ENCODE measurements around the gene MTIF2.
"Not testable (repeated sequence)": the region's sequence is repeated elsewhere in the genome, so short reads cannot be mapped to it uniquely, and the experiment has no call there.

Gene MTIF2, protein sequence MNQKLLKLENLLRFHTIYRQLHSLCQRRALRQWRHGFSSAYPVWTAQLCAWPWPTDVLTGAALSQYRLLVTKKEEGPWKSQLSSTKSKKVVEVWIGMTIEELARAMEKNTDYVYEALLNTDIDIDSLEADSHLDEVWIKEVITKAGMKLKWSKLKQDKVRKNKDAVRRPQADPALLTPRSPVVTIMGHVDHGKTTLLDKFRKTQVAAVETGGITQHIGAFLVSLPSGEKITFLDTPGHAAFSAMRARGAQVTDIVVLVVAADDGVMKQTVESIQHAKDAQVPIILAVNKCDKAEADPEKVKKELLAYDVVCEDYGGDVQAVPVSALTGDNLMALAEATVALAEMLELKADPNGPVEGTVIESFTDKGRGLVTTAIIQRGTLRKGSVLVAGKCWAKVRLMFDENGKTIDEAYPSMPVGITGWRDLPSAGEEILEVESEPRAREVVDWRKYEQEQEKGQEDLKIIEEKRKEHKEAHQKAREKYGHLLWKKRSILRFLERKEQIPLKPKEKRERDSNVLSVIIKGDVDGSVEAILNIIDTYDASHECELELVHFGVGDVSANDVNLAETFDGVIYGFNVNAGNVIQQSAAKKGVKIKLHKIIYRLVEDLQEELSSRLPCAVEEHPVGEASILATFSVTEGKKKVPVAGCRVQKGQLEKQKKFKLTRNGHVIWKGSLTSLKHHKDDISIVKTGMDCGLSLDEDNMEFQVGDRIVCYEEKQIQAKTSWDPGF

DNA sequence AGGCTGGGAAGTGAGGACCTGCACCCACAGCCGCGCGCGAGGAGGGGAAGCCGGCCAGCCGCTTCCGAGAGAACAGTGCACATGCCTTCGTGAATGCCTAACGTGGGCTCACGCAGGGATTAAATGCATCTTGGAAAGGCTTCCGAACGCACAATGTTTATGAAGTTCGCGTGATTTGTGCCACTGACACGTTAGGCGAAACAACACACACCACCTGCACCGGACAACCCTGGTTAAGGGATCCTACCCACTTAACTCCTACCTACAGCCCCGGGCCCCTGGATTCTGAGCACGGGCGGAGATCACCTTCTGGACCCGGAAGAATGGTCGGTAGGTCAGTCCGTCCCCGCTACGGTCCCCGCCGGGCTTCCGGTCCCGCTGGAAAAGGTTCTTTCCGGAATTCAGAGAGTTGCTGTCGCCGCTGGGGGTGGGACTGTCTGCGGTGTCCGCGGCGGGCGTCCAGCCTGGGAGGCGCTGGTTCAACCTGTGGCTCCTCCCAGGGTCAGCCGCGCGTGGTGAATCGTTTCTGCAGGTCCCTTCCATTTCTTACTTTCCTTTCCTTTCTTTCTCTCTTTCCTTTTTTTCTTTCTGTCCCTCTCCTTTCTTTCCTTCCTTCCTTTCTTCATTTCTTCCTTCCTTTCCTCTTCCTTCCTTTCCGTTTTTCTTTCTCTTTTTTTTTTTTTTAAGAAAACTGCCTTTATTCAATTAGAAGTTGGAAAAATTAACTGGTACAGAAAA lies at the start of gene MTIF2:
MTIF2 (minus strand) TSS at position 325 of the 738 bp plus-strand sequence. CDS start 5,373 bp downstream, outside the sequence.
- peak; percentile 74 for DNase-seq

DNA sequence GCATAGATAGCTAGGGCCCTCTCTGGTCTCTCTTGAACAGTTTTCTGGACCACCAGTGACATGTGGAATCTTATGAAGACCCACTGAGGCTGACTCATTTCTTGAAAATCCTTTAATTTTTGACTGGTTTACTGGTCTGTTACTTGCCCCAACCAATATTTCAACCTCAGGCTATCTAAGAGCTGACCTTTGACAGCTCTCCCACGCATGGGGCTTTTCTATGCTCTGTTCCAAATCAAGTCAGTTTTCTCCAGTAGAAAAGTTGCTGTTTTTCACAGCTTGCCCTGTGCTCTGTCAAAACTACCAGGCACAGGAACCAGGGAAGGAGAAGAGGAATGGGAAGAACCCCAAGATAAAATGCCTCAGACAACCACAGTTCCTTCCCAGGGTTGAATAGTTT lies 46.0 kb upstream of the MTIF2 start:
- DNase-seq, result no peak

DNA sequence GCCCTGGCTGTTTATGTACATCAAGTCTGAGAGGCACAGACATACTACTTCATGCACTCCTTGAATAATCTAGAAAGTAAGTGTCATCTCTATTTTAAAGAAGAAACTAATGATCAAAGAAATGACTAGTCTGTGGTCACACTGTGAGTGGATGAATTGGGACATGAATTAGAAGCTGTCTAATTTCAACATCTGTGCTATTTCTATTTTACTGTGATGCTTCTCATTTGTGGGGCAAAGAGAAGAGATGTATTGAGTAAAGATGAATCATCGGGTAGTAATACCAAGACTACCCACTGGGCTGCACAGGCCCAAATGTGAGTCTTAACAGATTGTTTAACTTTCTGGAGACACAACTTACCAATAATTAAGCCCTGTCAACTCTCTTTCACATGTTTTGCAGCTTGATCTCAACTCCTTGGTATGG lies 42.4 kb upstream of the MTIF2 start:
- no peak for DNase-seq

DNA sequence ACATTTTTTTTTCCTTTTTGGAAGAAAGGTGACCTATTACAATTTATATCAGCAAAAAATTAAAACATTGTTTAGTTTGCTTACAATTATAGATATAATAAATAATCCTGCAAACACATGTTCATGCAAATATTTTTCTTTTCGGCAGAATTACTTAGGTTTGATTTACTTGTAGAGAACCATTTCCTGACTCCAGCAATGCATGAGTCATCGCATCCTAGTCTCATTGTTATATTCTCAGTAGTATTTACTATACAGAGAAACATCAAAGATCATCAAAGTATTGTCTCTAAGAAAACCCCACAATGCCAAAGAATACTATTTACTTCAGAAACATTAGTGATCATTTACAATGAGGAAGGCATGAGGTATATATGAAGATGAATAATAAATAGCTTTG lies 40.4 kb upstream of the MTIF2 start:
- no peak for DNase-seq

DNA sequence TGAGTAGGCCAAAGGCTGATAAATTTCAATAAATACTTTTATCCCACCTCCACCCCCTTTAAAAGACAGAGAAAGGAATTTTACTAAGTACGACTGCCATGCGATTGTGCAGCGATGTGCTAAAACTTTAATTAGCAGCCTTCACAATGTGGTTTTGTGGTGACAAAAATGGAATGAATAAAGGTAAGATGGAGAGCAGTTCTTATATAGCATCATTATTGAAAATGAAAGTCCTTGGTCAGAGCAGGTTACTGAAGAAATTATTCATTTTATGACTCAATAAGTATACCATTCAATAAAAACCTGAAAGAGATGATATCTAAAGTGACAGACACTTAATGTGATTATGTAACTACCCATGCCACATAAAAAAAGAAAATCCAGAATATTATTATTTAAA lies 33.2 kb upstream of the MTIF2 start:
- DNase-seq, result no peak

DNA sequence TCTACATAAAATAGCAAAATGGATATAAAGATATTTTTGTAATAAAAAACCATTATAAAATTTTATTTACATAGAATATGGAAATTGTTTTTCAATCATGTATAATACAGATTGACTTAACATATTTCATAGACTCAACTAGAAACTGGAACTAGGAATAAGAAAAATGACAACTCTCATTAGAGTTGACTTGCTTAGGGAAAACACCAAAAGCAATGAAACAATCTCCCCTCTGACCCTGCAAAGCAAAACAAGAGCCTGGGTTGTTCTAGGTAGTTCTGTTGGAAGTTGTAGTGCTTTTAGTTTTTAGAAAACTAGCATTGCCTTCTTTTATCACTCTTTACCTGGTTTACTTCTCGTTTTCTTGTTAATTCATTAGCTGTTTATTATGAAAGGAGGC lies 32.2 kb upstream of the MTIF2 start:
- no peak for DNase-seq

DNA sequence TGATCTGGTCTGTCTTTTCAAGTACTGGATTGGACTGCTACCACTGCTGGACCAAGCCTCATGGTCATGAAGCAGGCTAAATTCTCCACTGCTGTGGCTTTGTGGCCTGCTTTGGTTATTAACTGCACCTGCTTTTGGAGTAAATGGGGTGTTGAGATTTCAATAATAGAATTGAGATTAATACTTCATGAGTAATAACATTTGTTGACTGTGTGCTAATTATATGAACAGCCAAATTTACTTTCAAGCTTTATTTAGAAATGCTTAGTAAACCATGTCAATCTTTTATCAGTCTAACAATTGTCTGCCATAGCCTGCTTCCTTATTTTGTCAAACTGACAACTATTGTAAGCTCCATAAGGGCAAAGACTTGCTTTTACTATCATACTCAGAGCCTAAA lies 27.4 kb upstream of the MTIF2 start:
- DNase-seq, result no peak

DNA sequence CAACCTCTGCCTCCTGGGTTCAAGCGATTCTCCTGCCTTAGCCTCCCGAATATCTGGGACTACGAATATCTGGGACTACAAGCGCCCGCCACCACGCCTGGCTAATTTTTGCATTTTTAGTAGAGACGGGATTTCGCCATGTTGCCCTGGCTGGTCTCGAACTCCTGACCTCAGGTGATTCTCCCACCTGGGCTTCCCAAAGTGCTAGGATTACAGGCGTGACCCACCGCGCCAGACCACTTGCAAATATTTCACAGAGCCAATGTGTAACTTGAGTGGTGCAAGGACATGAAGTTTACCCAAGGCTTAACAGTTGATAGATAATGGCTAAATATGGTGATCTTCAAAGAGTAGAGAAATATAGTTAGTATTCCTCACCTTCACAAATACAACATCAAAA lies 14.1 kb upstream of the MTIF2 start:
- DNase-seq, result no peak

DNA sequence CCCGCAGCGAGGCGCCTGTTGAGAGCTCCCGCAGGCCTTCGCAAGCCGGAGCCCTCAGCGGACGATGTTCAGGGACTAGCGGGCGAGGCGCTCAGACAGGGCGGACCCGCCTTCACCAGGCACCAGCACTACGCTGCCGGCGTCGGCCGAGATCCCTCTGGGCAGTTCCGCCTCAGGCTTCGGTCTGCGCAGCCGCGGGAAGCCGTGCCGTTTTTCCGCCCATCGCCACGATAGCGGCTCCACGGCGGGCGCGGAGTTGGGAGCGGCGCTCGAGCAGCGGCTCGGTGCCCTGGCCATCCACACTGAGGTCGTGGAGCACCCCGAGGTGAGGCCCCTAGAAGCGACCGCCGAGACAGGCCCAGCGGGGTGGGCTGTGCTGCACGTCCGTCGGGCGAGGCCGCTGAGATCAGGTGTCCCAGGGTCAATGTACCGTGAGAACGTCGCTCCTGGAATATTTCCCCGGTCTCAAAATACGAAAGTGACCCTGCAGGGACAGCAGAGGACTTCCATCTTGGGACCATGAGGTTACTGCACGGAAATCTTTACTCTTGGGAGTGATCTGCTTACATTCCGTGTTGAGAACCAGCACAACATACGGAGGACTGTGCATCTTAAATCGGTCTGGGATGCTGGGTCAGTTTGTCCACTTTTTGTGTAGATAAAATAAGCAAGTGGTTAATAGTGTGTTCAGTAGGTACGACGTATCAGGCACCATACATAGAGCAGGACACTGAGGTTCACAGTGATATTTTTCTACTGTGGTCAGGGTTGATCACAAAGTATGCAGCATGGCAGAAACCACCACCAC lies 13.3 kb upstream of the MTIF2 start:
- DNase-seq, result no peak

DNA sequence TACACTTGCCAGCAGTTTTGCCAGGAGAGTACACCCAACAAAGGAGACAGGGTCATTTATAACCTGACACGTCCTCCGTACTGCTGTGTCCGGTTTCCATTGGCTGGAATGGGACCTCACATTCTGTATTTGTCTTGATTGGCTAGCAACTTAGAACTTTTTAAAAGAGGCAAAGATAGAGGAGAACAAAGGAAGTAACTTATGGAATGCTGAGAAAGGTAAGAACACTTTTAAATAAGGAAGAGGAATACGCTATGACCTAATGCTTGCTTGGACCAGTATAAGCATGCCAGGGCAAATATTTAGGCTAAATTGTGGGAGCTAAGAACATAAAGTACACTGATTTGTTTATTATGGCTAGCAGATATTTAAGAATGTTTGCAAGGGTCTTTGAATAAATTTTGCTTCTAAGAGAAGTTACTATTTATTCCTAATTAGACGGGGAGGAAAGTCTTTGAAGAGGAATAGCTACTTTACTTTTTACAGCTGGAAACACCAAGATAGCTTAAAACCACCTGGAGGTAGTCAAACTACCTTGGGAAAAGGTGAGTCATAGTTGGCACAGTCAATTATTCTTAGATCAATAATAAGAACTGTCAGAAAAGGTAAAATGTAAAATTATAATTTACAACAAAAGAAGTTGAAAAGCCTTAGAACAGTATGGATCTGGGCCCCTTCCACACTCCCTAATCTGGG lies 12.0 kb upstream of the MTIF2 start:
- not testable (repeated sequence) for DNase-seq

DNA sequence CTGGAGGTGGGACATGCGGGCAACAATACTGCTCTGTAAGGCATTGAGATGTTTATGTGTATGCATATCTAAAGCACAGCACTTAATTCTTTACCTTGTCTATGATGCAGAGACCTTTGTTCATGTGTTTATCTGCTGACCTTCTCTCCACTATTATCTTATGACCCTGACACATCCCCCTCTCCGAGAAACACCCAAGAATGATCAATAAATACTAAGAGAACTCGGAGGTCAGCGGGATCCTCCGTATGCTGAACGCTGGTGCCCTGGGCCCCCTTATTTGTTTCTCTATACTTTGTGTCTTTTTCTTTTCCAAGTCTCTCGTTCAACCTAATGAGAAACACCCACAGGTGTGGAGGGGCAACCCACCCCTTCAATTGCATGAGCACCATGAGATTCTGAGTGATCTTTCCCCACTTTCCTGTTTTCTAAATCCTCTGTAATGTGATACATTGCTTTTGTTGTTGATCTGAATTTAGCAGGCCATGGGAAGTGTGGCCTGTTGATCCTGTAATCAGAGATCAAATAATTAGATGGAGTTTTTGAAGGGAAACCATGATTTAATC lies 10.9 kb upstream of the MTIF2 start:
- not testable (repeated sequence) for DNase-seq

DNA sequence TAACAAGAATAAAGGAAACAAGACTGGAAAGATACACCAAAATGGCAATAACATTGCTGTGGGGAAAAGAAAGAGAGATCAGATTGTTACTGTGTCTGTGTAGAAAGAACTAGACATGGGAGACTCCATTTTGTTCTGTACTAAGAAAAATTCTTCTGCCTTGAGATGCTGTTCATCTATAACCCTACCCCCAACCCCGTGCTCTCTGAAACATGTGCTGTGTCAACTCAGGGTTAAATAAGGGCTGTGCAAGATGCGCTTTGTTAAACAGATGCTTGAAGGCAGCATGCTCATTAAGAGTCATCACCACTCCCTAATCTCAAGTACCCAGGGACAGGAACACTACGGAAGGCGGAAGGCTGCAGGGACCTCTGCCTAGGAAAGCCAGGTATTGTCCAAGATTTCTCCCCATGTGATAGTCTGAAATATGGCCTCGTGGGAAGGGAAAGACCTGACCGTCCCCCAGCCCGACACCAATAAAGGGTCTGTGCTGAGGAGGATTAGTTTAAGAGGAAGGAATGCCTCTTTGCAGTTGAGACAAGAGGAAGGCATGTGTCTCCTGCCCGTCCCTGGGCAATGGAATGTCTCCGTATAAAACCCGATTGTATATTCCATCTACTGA lies 10.3 kb upstream of the MTIF2 start:
- not testable (repeated sequence) for DNase-seq

DNA sequence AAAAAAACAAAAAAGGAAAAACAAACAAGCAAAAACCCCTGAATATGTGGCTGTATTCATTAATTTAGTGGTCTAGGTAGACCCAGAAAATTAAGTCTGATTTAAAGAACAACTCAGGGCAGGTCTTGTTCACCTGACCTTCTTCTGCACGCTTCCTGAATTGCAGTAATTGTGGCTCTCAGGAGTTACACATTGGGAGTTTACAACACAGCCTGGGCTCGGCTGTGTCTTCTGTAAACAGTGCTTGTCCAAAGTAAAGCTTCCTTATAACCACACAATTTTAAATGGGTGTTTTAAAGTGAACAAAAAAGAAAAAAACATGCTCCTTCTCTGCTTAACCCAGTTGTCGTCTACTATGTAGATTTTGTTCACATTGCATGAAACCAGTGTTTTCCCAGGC lies 8.3 kb upstream of the MTIF2 start:
- no peak for DNase-seq

DNA sequence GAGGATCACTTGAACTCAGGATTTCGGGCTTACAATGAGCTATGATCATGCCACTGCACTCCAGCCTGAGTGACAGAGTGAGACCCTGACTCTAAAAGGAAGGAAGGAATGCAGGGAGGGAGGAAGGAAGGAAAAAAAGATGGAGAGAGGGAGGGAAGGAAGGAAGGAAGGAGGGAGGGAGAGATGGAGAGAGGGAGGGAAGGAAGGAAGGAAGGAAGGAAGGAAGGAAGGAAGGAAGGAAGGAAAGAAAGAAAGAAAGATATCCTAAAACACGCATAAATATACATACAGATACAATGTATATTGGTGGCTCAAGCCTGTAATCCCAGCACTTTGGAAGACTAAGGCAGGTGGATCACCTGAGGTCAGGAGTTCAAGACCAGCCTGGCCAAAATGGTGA lies 5.3 kb upstream of the MTIF2 start:
- DNase-seq, result not testable (repeated sequence)

DNA sequence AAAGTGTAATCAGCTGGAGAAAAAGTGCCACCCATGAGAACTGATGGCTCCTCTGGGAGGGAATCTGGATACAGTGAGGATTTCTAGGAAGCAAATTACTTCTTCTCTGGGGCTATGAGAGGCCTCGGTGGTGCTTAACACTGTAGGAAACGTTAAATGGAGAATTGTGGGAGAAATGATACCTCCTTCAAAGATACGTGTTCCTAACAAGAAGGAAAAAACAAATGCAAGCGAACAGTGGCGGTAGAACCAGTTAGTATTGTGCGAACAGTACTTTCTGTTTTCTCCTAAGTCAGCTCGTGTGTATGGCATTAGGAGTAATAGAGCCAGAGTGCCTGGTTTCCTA lies 587 bp upstream of the MTIF2 start:
- DNase-seq, result no peak

DNA sequence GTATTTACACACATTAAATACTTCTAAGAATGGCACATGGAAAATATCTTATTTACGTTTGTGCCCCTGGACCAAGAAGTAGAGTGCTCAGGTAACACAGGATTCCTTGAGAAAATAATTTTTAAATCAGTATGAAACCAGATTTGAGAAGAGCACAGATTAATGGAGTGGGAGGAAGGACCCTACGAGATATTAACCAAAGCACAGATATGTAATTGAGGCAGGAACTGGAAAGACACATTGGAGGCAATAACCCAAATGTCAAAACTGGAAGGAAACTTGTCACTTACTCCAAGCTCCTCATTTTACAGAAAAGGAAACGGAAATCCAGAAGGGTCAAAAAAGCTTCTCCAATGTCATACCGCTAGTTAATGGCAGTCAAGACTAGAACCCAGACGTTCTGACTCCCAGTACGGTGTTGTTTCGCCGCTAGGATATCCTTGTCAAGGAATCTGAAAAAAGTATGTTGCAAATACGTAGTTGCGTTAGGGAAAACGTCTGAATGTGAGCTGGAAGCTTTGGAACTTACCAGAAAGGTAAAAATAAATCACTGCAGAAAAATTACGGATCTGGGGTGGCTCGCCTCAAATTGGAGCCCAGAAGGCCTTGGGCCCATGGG lies 634 bp downstream of the MTIF2 start:
- no peak for DNase-seq

DNA sequence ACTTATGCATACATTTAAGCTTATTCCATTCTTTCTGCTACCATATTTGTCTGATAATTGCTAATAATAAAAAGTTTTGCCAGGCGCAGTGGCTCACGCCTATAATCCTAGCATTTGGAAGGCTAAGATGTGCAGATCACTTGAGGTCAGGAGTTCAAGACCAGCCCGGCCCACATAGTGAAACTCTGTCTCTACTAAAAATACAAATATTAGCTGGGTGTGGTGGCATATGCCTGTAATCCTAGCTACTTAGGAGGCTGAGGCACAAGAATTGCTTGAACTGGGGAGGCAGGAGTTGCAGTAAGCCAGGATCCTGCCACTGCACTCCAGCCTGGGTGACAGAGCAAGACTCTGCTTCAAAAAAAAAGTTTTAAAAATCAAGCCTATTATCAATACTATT lies 9.4 kb downstream of the MTIF2 start:
- not testable (repeated sequence) for DNase-seq

DNA sequence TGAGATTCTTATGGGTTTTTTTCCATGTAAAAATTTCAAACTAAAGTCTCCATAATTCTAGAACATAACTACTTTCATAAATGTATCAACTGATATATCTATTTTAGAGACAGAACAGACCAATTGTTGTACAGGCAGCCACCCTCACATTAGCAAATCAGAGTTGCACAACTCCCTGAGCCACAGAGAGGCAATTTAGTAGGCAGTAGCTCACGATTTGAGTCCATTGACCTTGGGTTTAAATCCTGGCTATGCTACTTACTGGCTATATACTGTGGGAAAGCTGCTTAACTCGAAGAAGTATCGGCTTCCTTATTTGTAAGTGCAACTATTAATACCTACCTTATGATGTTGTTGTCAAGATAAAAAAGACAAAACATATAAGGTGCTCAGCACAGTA lies 16.2 kb downstream of the MTIF2 start:
- no peak for DNase-seq

DNA sequence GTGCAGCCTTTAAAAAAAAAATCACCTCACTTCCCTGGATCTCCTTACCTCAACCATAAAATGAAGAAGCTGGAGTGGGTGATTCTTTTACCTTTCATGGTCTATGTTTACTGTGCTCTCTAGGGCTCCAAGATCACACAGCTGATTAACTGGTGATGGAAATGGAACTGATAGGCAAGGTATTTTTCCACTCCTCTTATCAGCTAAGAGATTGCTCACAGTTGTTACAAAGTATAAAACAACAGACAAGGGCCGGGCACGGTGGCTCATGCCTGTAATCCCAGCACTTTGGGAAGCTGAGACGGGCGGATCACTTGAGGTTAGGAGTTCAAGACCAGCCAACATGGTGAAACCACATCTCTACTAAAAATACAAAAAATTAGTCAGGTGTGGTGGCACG lies 22.0 kb downstream of the MTIF2 start:
- no peak for DNase-seq

DNA sequence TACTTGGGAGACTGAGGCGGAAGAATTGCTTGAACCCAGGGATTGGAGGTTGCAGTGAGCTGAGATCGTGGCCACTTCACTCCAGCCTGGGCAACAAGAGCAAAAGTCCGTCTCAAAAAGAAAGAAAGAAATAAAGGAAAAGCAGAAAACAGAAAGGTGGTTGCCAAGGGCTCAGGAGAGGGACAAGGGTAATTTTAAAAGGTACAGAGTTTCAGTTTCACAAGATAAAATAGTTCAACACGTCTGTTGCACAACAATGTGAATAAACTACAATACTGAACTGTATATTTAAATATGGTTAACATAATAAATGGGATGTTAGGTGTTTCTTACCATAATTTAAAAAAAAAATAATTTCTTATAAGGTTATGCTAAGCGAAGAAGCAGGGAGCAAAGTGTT lies 23.6 kb downstream of the MTIF2 start:
- DNase-seq, result no peak

DNA sequence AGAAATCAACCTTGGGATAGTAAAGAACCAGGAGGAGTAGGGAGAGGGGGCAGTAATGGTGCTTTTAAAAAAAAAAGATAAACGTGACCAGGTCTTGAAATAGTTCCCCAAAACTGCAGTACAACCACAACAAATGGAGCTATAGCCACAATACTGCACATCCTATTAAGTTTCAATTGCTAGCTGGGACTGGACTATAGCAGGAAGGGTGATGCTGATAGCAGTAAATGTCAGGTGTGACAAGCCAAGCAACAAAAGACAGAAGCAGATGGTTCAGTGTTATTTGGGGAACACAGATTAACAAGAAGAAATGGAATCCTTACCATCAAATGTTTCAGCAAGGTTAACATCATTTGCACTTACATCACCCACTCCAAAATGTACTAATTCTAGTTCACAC lies 26.4 kb downstream of the MTIF2 start:
- DNase-seq, result no peak

Measured in NCI-H1048 (cell line).